Esophagus muscularis mucosa (tissue), 4 donors: ENCODE data around the gene LACTBL1. TPM values are rescaled to one million over a fixed set of nuclear protein-coding genes. Genes with fewer than 3 reads are reported as not detected.

Source experiments
- DNase-seq: peaks from one replicate; pipeline ENCODE4 v3.0.0-alpha.2; 2017; ENCODE audit errors: extremely low spot score
- H3K27ac ChIP-seq, 4 donors: fragments of 200-600 bp; sonication (generic); replicated peaks in 1 of 4; 1 replicate in 3 of 4; 2 replicates in 1 of 4; pipeline ENCODE4 v1.5.1; 2016 to 2019; ENCODE audit warnings: mild to moderate bottlenecking in 1 of 4
- H3K27me3 ChIP-seq, 4 donors: fragments of 200-600 bp; sonication (generic); one replicate each; pipeline versions ENCODE4 v1.5.1 to v1.6.0; 2016 to 2019
- H3K36me3 ChIP-seq, 4 donors: fragments of 200-600 bp; sonication (generic); one replicate each; pipeline ENCODE4 v1.5.1; 2016 to 2019
- H3K4me1 ChIP-seq, 4 donors: fragments of 200-600 bp; sonication (generic); one replicate each; pipeline ENCODE4 v1.5.1; 2016 to 2019
- H3K4me3 ChIP-seq, 4 donors: fragments of 200-600 bp; sonication (generic); 1 replicate in 2 of 4; 2 replicates in 2 of 4; pipeline ENCODE4 v1.5.1; 2016 to 2019; ENCODE audit warnings: mild to moderate bottlenecking in 4 of 4, moderate library complexity in 1 of 4
- H3K9me3 ChIP-seq, 4 donors: fragments of 200-600 bp; sonication (generic); 1 replicate in 3 of 4; 2 replicates in 1 of 4; pipeline ENCODE4 v1.5.1; 2016 to 2019
- CTCF ChIP-seq, 3 experiments: fragments of 200-600 bp in 2 of 3; fragments of 450-650 bp in 1 of 3; sonication (generic) in 2 of 3; IDR thresholded peaks; one replicate each; pipeline ENCODE4 v1.5.1; 2017 to 2019; ENCODE audit warnings: antibody characterized with exemption in 3 of 3, mild to moderate bottlenecking in 2 of 3, moderate library complexity in 1 of 3
- EP300 ChIP-seq: sonication (generic); formaldehyde crosslinking; IDR thresholded peaks from one replicate; pipeline ENCODE4 v1.6.1; 2017; ENCODE audit warnings: antibody characterized with exemption
- POLR2A ChIP-seq: fragments of 450-650 bp; IDR thresholded peaks from one replicate; pipeline ENCODE4 v1.6.1; 2017; ENCODE audit warnings: antibody characterized with exemption, moderate library complexity, mild to moderate bottlenecking, low read depth
- POLR2AphosphoS5 ChIP-seq, 2 donors: sonication (generic); formaldehyde crosslinking; IDR thresholded peaks; one replicate each; pipeline ENCODE4 v1.6.1; 2017; ENCODE audit warnings: antibody characterized with exemption in 2 of 2
- WGBS: methylation state at CpG from one replicate; pipeline ENCODE4 v1.1.5; 2018; 5-methylcytosine and 5-hydroxymethylcytosine counted together
- intact Hi-C: fragments of 100-400 bp; cut with DNase I; formaldehyde crosslinking; loops from one replicate; pipeline ENCODE4 v1.15.1; 2023
- total RNA-seq, 4 donors: library from RNA; depleted of rRNA; stranded (reverse); fragments of >200 nt; gene quantifications; one replicate each; pipeline versions ENCODE4 v1.1.0 to v1.2.1, GENCODE V29; 2016

The LACTBL1 gene
- total RNA-seq, 4 donors from 2014 or later: not detected

GRCh38 chr1:22959545-22960360 is 12.9 kb downstream of the LACTBL1 start:
- H3K27me3 ChIP-seq: peaks cover 0 to 44% (median 3%) of the 10 kb centered on the region in 4 donors
- no peak for DNase-seq
- 89% methylated on average over 7 of the region's 7 CpGs for WGBS
- no peaks in the 10 kb centered on the region for H3K4me1 ChIP-seq
- H3K9me3 ChIP-seq: no peaks in the 10 kb centered on the region
- TF ChIP-seq POLR2A (no peak), EP300 (no peak), CTCF (IDR thresholded peaks at IDR 0.05) (no peak), POLR2AphosphoS5 (IDR thresholded peaks at IDR 0.05) (no peak)
- intact Hi-C loops: no loop called here
- H3K27ac ChIP-seq: no peak overlapping the region
- no peaks in the 10 kb centered on the region for H3K36me3 ChIP-seq
- H3K4me3 ChIP-seq: no peak overlapping the region

GRCh38 chr1:22958556-22958955 is 14.1 kb downstream of the LACTBL1 start:
- no peak for TF ChIP-seq EP300
- TF ChIP-seq POLR2A: no peak
- no peak for TF ChIP-seq POLR2AphosphoS5 (IDR thresholded peaks at IDR 0.05)
- no peak for TF ChIP-seq CTCF (IDR thresholded peaks at IDR 0.05)
- Histone ChIP-seq H3K4me1 (peaks cover 0 to 3% (median 2%) of the 10 kb centered on the region in 4 donors), H3K27me3 (peaks cover 0 to 46% (median 6%) of the 10 kb centered on the region in 4 donors), H3K36me3 (no peaks in the 10 kb centered on the region), H3K9me3 (no peaks in the 10 kb centered on the region), H3K27ac (no peak overlapping the region), H3K4me3 (no peak overlapping the region)
- intact Hi-C loops: no loop called here
- DNase-seq: no peak
- WGBS: 93% methylated on average over 5 of the region's 9 CpGs

- no peak overlapping the region for H3K4me3 ChIP-seq
- intact Hi-C loops: no loop called here
- H3K27ac ChIP-seq: no peak overlapping the region
- peaks cover 0 to 10% (median 9%) of the 10 kb centered on the region in 4 donors for H3K4me1 ChIP-seq
- no peaks in the 10 kb centered on the region for H3K9me3 ChIP-seq
- 74% methylated on average over 3 of the region's 3 CpGs for WGBS
- H3K36me3 ChIP-seq: no peaks in the 10 kb centered on the region
- H3K27me3 ChIP-seq: peaks cover 0 to 60% (median 19%) of the 10 kb centered on the region in 4 donors
- TF ChIP-seq POLR2A (no peak), EP300 (no peak), CTCF (IDR thresholded peaks at IDR 0.05) (no peak), POLR2AphosphoS5 (IDR thresholded peaks at IDR 0.05) (no peak)
- no peak for DNase-seq
These were observed 15.6 kb downstream of the LACTBL1 start for GRCh38 chr1:22957066-22957465.

GRCh38 chr1:22955146-22955545 is 17.5 kb downstream of the LACTBL1 start:
- H3K27ac ChIP-seq: no peak overlapping the region
- H3K36me3 ChIP-seq: no peaks in the 10 kb centered on the region
- H3K9me3 ChIP-seq: no peaks in the 10 kb centered on the region
- H3K27me3 ChIP-seq: peaks cover 0 to 78% (median 24%) of the 10 kb centered on the region in 4 donors
- H3K4me3 ChIP-seq: no peak overlapping the region
- DNase-seq: no peak
- TF ChIP-seq EP300: no peak
- TF ChIP-seq POLR2A: no peak
- TF ChIP-seq CTCF (IDR thresholded peaks at IDR 0.05): no peak
- TF ChIP-seq POLR2AphosphoS5 (IDR thresholded peaks at IDR 0.05): no peak
- H3K4me1 ChIP-seq: peaks cover 0 to 10% (median 9%) of the 10 kb centered on the region in 4 donors
- 90% methylated on average over 5 of the region's 7 CpGs for WGBS
- intact Hi-C loops: no loop called here
